Stimulated activated CD4-positive, alpha-beta T cell treated with anti-CD3 and anti-CD28 coated beads, TNF-alpha, amount 100 ng/mL, for 1 hour (primary cell): Measurements from ENCODE around the gene PDE4B.
"Not testable (repeated sequence)": the region's sequence is repeated elsewhere in the genome, so short reads cannot be mapped to it uniquely, and the experiment has no call there.

Experiments
- DNase-seq, 3 donors: peaks; one replicate each; pipeline ENCODE4 v3.0.0-alpha.2; 2020; ENCODE audit warnings: low read depth in 3 of 3, low spot score in 1 of 3

Gene PDE4B

DNA sequence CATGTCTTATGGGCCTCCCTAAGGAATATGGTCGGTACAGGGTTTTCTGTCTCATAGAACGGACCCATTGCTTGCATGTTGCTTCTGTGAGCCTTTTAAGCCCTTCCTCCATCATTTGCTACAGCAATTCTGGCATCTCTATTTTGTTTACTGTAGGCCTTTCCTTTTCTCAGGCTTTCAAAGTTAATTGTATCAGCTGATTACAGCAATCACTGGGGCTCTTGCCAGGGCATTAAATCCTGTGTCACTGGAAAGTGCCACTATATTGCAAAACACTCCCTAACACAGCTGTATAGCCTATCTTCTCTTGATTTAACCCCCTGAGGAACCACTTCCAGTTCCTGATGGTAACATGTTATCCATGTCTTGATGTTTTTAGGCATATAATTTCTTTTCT lies 156.5 kb downstream of the PDE4B start:
- DNase-seq, result no peak

DNA sequence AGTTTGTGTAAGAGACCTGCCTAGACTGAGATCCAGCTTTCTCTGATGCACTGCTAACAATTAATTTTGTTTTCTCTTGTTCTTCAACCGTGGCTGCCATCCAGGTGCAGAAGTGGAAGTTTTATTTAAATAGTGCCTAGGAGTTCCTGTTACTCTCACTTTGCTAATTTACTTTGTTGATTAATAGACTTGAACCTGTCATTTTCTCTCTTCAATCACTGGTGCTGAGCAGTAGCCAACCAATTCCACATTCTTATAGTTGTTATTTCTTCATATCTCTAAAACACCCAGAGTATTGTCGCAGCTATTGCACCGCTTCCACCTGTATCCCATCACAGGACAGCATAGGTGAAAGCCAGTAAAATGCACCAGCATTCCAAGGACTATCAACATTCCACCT lies 157.2 kb downstream of the PDE4B start:
- DNase-seq, result no peak

DNA sequence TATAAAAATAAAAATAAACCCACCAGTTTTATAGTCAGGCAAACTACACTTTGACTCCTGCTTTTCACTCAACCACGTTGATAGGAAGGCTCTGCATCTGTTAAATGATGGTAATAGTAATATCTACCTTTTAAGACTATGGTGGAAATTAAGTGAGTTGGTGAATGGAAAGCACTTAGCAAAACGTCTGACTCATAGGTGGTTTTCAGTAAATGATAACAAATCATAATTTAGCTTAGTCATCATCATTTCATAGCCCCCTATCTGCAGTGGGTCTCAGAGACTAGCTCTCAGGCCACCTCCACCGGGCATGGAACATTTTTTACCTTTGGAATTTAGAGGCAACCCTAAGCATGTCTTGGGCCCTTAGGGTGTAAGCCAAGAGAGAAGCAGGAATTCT lies 160.0 kb downstream of the PDE4B start:
- no peak for DNase-seq

DNA sequence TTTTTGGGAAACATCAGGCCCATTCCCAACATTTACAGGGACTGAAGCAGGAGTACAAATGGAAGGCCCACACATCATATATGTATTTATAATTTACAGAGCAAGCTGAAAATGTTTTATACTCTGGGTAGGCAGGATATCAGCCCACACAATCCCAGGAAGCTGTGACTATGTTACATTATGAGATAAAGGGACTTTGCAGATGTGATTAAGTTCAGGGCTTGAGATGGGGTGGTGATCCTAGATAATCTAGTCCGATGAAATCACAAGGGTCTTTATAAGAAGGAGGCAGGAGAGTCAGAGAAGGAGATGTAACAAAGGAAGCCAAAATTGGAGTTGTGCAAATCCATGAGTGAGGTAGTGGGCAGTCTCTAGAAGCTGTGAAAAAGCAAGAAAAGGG lies 160.5 kb downstream of the PDE4B start:
- no peak for DNase-seq

DNA sequence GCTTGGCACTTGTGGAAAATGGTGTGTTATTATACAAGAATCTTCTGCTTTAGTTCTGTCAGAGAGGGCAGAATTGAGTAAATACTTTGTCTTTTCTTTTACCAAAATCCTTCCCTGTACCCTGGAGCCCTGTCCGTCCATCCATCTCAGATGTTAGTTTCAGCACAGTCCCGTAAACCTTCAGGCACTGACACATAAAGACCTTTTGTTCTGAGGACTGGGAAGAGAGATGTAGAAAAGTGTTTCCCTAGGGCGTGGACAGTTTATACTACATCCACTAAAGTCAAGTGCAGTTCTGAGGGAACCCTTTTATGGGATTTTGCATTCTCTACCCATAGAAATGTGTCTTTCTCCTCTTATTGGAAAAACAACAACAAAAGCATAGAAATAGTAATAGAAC lies 162.4 kb downstream of the PDE4B start:
- no peak for DNase-seq

DNA sequence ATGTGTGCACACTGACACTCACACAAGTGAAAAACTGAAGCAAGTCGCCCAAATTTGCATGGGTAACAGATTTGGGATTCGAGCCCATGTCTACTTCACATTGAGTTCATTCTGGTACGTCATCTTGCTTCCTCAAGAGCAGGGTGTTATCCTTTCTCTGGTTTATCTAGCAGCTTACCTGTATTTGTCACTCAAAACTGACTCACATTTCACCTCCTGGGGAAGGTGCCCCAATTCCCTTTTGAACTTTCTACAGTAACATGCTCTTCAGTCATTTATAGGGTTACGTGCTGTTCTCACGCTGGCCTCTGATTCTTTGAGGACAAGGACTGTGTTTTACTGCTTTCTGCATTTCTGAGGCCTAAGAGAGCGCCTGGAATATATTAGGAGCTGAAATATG lies 162.8 kb downstream of the PDE4B start:
- DNase-seq, result no peak

DNA sequence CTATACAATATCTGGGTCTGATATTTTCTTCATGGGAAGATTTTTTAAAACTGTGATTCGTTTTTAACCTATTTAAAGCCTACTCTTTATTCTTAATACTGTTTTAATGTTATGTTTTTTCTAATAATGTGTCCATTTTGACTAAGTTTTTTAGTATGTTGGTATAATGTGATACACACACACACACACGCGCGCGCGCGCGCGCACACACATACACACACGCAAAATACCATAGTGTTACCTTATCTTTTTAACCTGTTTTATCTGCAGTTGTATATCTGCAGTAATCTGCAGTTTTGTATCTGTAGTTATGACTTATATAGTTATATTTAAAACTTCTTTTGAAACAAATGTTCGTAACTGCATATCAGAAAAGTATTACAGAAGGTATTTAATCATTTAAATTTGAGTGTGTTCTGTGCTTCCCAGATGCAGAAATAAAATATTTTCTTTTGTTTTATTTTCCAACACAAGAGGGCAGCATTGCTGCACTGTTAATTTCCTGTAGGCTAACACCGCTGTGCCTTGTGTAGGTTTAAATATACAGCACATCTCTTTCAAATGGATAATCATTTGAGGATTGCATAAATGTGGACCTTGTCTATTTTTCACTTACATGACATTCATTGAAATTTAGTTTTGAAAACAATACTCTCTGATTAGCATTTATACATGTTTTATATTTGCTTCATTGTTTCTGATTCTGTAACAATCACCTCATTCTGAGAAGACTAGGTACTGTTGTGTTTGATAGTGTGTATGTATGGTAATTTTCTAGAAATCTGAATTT lies 166.1 kb downstream of the PDE4B start:
- DNase-seq, result no peak

DNA sequence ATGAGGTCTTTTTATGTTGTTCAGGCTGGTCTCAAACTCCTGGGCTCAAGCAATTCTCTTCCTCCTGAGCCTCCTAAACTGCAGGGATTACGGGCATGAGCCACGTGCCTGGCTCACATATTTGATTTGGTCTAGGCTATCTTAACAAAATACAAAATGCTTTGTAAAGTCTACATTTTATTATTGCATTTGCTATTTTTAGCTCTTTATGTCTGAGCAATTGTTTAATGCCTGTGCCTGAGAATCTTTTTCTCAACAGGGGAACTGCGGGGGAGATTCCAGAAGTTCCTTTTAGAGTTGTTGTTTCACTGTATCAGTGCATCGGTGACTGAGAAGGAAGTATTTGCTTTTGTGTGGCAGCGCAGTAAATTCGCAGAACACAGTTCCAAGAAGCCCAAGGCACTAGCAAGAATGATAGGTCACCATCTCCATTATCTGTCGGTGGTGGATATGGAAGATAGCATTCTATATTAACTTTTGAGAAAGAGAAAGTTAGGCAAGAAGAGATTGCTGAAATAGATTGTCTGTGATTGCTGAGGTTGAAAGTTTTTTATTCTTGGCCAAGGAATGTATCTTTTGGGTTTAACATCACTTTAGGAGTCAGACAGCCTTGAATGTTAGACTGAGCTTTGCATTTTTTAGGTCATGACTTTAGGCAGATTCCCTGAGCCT lies 167.3 kb downstream of the PDE4B start:
- no peak for DNase-seq

DNA sequence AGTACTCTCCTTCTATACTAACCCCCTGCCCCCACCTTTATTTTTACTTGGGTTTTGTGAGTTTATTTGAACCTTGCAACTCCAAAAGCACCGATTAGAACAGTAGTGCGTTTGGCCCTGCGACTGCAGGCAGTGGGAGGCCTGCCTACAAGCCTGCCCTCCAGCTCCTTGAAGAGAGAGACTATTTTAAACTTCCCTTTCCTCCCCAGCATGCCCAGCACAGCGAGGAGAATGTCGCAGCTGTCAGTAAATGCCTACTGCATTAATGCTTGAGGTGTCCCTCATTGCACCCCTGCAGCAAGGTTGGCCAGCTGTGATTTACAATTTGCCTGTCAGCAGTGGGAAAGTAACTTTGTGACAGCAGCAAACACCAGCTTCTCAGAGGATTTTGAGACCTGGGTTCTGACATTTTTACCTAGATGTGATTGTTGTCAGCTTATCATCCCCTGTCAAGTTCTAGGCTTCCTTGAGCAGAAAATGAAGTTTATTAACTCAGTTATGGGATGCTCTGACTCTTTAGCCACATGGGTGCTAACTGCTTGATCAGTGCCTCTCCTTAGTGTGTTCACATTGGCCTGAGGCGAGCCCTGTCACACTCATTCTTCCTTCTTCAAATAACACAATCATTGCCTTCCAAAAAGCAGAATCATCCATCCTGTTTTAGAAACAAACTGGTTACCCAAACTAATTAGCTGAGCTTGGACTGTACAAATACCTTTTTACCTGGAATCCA lies 170.6 kb downstream of the PDE4B start:
- no peak for DNase-seq

DNA sequence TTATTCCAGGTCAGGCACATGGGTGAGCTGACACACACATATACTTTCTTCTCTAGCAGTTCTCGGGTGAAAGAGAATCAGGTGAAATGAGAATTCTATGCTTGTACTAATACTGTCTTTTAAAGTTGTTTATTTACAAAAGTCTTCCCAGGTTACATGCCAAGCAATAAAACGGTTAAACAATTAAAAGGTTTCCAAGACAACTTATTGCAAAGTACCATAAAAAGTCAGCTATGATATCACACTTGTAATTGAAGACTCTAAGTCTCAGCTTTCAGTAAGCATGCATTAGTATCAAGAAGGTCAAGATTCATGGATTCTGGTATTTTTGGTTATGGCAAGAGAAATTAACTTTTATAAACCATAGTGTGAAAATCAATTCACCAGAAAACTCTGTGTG lies 171.4 kb downstream of the PDE4B start:
- no peak for DNase-seq

DNA sequence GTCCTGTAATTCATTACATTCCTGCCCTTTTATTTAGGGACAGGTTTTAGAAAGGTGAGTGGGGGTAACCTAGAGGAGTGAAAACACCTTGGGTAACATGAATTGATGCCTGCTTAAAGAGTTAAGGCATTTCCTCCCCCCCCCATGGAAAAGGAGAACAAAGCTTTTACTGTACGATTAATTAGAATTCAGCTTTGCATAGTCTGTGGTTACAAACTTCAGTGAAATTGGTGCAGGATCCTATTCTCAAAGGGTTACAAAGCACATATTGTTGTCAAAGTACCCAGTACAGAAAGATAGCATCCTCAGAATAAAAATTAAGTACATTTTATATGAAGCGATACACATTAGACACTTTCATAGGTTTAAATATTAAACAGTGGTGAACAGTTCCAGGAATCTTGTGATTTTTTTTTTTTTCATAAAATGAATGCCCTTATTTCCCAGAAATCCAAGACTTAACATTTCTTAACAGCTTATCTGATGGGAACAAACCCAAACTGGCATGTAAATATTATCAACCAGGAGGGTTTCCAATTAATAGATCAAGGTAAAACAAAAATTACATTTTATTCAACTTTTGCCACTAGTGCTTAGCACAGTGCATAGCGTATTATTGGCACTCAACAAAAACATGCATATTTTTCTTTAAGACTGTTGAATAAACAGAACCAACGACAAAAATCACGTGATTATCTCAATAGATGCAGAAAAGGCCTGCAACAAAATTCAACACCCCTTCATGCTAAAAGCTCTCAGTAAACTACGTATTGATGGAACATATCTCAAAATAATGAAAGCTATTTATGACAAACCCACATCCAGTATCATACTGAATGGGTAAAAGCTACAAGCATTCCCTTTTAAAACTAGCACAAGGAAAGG lies 172.7 kb downstream of the PDE4B start:
- DNase-seq, result no peak

DNA sequence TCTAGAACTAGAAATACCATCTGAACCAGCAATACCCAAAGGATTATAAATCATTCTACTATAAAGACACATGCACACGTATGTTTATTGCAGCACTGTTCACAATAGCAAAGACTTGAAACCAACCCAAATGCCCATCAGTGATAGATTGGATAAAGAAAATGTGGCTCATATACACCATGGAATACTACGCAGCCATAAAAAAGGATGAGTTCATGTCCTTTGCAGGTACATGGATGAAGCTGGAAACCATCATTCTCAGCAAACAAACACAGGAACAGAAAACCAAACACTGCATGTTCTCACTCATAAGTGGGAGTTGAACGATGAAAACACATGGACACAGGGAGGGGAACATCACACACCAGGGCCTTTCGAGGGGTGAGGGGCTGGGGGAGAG lies 174.8 kb downstream of the PDE4B start:
- DNase-seq, result not testable (repeated sequence)

DNA sequence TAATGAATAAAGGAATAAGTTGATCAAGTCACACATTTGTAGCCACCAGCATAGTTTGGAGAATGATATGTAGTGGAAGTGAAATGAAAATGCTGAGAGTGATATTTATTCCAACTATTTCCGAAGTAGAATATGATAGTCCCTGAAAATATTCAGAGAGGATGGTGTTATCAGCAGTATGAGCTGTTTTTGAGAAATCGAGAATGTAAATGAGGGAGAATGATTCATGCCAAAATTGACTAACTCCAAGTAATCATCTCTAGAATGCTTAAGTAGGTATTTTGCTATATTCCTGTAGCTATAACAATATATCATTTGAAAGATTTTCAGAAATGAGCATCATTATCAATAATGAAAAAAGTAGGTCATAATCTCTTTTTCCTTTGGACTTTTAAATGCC lies 178.9 kb downstream of the PDE4B start:
- DNase-seq, result no peak

DNA sequence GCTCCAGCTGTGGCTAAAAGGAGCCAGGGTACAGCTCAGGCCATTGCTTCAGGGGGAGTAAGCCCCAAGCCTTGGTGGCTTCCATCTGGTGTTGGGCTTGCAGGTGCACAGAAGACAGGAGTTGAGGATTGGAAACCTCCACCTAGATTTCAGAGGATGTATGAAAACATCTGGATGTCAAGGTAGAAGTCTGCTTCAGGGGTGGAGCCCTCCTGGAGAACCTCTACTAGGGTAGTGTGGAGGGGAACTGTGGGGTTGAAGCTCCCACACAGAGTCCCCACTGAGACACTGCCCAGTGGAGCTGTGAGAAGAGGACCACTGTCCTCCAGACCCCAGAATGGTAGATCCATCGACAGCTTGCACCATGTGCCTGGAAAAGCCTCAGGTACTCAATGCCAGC lies 183.0 kb downstream of the PDE4B start:
- no peak for DNase-seq

DNA sequence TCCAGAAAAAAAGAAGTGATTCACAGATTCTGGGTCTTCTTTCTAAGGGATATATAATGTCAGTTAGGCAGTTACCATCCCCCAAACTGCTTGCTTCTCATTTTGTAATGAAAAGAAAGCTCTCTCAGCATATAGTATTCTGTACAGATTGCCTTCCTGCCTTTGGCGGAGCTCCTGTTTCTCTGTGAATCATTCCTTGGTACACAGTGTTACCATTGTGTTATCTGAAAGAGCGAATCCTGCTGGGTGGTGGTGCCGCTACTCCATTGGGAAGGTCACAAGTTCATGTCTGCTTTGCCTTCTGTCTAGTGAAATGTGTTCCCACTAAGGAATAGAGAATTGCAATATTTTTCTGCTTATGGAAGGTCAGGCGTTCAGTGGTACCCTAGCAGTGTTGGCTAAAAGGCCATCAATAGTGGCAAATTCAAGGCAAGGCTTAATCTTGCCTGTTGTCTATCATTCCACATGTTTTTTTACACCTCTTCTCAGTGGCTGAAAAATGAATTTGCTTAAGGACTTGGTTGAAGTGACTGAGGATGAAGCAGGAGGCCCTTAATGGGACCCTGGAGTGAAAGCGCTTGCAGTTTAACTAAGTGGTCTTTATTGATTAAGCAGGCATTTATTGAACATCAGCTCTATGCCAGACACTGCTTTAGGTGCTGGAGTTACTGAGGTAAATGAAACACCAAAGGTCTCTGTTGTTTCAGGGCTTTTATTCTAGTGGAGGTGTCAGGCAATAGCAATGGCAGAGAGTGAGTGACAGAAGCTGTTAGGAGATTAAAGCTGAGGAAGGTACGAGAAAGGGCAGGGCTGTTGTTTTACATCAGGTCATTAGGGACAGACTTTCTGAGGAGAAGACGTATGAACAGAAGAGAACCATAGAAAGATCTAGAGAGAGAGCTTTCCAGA lies 186.7 kb downstream of the PDE4B start:
- DNase-seq, result no peak

DNA sequence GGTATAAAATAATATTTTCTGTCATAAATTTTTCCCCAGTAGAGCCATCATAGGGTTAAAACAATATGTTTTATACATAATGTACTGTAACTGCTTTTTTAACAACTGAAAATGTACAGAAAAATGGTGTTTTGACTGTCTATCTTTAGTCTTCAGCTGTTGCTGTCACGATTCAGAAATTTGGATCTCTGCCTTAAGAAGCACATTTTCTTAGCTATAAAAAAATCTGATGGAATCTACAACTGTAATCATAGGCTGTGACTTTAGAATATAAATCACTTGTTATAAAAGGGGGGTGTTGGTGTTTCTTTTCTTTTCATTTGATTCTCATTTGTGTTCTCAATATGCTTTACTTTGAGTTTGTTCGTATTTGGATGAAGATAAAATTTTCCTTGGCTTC lies 187.5 kb downstream of the PDE4B start:
- DNase-seq, result no peak

DNA sequence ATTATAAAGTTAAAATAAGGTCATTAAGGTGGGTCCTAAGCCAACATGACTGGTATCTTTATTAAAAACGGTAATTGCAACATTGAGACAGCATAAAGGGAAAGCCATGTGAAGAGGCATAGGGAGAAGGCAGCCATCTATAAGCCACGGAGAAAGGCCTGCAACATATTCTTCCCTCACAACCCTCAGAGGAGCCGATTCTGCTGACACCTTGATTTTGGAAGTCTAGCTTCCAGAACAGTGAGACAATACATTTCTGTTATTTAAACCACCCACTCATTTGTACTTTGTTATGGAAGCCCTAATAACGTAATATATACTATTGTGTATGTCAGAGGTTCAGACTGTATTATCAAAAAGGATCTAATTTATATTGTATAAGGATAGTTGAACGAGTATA lies 190.8 kb downstream of the PDE4B start:
- DNase-seq, result no peak

DNA sequence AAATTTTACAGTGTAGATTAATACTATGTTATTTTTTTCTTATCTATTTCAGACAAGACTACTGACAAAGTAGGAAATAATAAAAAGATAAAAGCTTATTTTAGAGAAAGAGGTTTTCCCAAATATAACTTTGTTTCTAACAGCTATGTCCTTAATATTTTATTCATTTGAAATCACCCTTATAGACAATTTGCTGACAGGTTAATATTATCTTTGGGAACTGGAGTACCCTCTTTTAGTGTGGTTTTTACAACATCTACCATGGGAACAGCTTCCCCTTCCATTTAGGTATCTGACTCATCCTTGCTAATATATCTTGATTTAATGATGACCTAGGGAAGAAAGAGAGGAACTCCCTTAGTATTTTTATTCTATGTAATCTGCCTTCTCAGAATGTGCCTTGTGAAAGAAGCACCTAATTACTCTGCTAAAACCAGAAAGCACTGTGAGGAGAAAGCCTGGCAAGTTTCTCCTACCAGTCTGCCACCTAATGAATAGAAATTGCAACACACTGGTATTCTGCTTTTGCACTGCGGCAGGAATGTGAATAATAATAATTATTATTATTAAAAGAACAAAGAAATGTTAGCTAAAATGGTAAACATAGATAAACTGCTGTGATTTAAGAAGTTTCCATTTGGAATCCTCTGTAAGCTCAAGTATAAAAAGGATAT lies 192.8 kb downstream of the PDE4B start:
- DNase-seq, result no peak

DNA sequence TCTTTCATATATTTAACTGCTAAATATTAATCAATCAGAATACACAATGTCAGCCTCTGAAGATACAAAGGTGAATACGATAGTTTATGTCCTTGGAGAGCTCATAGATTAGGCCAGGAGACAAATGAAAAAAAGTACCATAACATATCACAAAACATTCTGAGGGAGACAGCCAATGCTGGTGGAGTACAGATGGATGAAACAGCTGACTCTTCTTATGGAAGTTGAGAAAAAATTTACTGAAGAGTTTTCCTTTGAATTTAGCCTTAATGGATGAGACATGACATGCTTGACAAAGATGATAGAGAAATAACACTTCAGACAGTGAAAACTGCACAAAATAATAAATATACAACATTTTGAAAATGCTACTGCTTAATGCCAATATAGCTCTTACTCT lies 193.5 kb downstream of the PDE4B start:
- no peak for DNase-seq

DNA sequence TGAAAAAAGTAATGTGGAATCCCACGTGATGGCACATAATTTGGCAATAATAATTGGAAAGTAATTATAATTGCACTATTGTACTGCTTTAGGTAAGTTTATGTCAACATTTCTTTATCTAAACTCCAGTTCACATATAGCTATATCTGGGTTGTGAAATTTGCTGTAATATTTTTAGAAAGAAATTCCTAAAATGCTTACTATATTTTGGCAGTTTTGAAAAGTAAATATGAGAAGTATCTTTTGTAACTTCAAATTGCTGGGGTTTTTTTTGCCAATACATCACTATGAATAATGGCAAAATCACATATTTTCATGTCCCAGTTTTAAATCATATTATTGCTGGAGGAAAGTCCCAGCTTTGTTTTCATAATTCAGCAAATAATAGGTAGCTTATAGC lies 197.5 kb downstream of the PDE4B start:
- no peak for DNase-seq
